Activated CD8-positive, alpha-beta memory T cell treated with anti-CD3 and anti-CD28 coated beads for 4 hours (primary cell): ENCODE measurements around the gene OSMR.

ENCODE experiments used
- DNase-seq, 2 donors: peaks; one replicate each; pipeline ENCODE4 v3.0.0-alpha.2; 2020; ENCODE audit warnings: low read depth in 2 of 2

The OSMR gene

DNA sequence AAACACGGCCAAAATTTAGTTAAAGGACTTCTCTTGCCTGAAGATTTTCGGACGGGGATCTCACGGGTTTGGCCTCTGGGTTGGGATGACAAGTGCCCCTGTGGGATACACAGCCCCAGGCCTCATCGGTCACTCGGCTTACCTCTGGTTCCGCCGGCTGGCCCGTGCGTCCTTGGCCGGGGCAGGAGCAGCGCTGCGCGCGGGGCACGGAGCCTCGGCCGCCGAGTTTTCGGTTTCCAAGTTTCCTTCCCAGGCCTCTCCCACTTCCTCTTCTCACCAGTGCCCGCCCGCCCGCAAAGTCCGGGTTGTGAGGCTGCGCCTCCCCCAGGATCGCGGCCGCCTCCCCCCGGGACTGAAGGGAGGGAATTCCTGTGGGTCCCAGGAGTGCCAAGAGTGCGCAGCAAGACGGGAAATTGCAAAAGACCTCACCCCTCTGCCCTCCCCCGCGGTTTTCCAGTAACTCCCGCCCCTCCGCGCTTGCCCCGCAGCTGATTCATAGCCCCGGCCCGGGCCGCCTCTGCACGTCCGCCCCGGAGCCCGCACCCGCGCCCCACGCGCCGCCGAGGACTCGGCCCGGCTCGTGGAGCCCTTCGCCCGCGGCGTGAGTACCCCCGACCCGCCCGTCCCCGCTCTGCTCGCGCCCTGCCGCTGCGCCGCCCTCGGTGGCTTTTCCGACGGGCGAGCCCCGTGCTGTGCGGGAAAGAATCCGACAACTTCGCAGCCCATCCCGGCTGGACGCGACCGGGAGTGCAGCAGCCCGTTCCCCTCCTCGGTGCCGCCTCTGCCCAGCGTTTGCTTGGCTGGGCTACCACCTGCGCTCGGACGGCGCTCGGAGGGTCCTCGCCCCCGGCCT is at the start of gene OSMR:
Gene OSMR, plus strand, starts transcription at position 487 of the 853 bp plus-strand sequence. CDS start 23,033 bp downstream, outside the sequence.
- DNase-seq = no peak

DNA sequence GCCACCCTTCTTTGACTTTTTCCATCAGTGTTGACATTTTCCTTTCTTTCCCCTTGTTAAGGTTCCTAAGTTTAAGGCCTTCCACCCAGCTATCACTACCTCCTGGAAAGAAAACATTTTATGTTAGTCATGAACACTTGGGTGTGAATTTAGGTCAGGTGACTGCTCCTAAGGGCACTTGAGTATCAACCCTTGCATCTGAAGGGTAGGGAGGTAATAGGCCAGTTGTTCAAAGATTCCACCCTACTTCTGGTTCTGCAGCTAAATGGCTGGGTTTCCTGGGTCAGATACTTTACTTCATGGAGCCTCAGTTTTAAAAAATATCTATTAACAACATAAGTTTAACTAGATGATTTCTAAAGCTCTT is 49.1 kb upstream of the OSMR start:
- no peak for DNase-seq

DNA sequence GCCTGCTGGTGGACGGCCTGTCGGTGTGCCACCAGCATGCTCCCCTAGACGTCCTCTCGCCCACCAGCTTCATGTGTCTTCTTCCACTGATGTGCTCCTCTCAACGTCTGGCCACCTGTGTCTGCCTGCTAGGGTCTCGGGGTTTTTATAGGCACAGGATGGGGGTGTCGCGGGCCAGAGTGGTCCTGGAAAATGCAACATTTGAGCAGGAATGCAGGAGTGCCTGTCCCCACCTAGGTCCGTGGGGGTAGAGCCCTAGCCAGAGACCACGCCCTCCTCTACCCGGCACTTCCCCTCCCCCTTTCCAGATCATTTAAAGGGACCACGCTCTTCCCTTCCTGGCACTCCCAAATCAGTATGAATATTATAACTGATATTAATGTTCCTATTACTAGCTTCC is 48.0 kb upstream of the OSMR start:
- no peak for DNase-seq

DNA sequence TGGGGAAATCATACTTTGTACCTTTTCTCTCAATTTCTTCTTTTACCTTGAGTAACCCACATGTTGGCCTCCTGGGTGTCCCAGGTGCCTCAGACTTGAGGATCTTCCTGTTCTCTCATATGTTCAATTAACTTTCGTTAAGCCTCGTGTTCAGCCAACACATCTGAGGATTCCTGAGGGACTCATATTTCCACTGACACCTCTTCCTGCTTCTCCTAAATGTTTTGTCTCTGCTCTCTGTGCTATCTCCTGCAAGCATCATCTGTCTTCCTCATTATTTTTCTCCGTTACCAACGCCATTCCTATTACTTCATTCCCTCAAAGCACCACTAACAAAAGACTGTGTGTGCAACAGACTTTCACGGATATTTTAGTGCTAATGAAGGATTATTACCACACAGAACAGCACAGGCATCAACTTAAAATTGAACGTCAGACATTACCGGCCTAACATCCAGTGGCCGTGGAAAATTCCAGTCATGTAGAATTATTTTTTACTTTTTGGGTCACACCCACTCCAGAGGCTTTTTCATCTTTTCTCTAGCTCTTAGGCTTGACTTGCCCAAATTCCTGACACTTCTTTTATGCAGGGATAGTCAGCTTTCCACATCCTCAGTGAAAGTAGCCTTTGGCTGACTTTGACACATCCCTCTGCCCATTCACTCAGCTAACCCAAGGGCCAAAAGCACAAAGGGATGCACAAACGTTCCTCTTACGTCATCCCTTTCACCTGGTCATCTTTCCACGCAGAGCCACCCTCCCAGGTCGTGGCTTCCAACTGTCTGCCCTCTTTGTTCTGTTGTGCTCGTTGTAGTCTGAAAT is 46.0 kb upstream of the OSMR start:
- DNase-seq = no peak

DNA sequence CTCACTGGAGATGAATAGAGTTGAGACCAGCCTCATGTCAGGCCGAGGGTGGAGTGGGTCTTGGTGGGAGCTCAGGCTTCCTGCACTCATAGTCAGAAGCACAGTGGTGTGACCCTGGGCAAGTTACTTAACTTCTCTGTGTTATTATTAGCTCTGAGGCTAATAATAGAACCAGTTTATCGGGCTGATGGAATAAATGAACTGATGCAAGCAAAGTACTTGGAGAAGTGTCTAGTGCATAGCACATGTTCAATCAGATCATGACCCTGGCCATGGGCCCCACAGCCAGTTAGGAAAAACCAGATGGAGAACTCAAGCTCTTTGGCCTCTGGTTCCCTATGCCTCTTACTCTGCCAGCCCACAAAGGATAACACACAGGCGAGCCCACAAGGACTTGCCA is 45.3 kb upstream of the OSMR start:
- DNase-seq = no peak

DNA sequence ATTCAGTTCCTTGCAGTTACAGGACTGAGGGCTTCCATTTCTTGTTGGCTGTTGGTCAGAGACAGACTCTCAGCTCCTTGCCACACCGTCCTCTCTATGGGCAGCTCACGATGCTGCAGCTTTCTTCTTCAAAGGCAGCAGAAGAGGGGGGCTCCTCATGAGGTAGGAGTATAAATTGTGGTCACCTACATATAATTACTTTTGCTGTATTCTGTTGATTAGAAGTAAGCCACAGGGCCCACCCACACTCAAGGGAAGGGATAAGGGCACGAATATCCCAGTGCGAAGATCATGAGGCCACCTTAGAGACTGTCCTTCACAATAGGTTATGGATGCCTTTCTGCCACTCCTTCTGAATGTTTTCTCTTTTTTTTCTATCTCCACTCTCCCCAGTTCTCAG is 43.7 kb upstream of the OSMR start:
- DNase-seq = no peak

DNA sequence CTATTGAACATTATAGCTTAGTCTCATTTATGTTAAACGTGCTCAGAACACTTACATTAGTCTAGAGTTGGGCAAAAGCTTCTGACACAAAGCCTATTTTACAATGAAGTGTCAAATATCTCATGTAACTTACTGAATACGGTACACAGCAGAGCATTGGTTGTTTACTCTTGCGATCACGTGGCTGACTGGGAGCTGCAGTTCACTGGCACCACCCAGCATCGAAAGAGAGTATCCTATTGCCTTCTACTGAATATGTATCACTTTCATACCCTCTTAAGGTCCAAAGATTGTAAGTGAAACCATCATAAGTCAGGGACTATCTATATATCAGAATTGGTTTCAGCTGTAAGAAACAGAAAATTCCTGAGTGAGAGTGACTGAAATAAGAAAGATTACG is 42.6 kb upstream of the OSMR start:
- DNase-seq = no peak

DNA sequence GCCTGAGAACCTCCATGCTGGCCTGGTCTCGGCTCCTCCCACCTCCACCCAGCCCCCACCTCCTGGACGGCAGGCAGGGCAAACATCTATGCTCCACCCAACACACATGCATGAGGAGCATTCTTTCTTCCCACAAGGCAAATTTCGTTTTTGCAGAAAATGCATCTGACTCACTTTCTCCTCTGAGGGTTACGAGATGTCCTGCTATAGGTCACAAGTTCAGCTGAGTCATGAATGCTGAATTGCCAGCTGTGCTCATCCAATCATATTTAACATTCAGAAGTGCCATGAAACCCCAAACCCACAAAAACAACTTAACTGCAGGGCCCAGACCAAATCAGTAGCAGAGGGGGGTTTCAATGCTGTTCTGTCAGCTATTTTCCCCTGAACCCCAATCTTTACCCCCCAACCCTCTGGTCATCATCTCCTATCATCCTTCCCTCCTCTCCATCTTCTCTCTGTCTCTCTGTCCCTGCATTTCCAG is 39.0 kb upstream of the OSMR start:
- no peak for DNase-seq

DNA sequence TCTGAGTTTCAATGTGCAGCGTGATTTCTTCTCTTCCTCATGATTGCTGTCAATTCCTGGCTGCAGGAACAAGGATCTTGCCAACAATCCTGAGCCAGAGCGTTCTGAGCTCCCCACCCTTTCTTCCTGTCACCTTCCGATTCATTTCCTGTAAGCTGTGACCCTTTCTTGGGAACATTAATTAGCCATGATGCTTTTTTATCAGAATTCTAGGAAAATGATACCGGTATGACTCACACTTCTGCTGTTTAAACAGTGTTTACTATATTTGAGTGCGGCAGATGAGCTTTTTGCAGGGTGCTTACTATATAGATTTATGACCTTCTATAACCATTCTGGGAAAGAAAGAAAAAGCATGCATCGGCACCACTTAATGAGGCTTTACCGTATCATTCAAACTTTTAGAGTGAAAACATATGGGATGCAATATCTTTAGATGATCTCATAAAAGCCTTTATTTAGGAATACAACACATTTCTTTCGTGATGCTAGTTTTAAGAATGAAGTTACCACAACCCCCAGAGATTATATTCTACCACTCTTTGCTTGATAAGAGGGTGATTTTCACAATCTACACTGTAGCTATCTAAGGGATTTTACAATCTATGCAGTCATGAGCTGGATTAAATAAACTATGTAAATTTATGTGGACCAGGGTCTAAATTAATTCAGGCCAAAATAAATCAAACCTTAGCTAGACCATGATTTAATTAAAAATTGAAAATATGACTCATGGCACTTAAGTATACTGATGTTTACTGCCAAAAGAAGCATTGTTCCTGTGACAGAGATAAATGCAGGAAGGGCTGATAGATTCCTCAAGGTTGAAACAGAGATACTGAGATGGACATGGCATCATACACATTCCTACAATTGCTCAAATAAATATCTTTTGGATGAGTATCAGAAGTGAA is 38.0 kb upstream of the OSMR start:
- DNase-seq = no peak

DNA sequence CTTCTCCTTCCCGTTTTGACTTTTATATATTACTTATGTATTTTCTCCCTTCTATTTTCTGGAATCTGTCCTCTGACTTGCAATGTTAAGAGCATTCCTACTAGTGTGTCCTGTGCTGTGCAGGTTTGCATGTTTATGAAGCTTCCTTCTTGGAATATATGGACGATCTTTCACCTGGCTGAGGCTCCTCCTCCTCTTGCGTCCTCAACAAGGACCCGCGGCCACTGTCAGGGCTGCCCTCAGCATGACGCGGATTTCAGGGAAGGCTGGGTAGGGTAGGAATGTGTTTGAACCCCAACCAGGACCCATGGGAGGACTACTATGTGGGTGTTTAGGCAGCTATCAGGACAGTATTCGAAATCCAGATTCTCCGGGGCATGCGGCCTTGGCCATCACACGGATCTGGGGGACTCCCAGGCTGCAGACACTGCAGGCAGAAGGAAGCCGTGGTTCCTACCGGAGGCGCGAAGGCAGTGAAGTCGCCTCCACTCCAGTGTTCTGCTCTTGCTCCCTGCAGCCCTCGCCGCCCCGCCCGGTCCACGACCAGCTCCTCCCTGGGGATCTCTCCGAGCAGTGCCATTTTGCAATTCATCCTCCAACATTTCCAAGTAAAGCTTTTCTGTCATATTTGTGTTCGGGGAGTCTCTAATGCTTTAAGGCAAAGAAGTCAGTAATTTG is 37.0 kb upstream of the OSMR start:
- no peak for DNase-seq

DNA sequence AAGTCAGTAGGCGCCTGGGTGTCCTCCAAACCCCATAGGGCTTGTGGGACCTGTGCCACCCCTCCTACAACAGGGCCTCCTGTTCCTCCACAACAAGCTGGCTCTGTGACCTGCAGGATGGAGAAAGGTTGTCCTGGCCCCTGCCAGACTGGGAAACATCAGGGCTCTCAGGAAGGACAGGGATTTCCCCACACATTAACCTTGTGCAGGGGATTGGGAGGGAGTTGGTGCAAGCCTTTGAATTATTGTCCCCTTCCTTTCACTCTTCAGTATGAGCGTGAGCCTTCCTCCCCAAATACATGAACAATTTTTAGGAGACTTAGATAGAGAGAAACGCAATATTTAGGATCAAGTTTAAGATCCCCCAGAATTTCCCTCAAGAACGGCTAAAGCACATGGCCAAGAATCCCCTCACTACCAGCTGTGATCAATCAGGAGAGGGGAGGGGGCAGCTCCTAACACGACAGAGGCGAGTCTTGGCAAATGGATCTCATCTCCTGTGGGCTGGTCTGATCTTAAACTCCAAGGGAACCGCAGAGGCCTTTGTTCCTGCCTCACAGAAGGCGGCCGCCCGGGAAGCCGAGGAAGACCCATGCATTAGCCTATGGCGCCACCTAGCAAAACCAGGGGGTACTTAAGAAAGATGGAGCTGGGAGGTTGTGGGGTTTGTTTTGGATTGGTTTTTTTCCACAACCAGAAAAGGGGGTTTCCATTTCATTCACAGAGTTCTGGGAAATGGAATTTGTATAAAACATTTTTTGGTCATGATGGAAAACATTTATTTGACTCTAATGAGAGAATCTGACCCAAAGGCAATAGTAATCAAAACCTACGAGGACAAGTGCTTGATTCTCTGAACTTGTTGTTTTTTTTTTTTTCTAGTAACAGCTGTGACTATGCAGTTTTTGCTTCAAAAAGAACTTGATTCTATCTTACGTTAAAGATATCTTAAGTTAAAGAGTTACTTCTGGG is 36.1 kb upstream of the OSMR start:
- DNase-seq = no peak

DNA sequence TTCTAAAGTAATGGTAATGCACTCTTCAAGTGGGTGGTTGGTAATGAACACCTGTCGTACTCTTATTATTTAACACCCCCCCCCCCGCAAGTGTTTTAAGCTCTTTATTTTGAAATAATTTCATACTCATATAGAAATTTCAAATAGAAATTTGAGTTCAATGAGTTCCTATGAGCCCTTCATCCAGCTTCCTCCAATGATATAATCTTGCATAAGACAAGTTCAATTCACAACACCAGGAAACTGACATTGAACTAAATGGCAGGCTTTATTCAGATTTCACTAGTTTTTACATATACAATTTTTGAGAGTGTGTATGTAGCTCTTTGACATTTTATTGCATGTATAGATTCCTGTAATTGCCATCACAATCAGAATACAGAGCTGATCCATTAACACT is 30.9 kb upstream of the OSMR start:
- DNase-seq = no peak

DNA sequence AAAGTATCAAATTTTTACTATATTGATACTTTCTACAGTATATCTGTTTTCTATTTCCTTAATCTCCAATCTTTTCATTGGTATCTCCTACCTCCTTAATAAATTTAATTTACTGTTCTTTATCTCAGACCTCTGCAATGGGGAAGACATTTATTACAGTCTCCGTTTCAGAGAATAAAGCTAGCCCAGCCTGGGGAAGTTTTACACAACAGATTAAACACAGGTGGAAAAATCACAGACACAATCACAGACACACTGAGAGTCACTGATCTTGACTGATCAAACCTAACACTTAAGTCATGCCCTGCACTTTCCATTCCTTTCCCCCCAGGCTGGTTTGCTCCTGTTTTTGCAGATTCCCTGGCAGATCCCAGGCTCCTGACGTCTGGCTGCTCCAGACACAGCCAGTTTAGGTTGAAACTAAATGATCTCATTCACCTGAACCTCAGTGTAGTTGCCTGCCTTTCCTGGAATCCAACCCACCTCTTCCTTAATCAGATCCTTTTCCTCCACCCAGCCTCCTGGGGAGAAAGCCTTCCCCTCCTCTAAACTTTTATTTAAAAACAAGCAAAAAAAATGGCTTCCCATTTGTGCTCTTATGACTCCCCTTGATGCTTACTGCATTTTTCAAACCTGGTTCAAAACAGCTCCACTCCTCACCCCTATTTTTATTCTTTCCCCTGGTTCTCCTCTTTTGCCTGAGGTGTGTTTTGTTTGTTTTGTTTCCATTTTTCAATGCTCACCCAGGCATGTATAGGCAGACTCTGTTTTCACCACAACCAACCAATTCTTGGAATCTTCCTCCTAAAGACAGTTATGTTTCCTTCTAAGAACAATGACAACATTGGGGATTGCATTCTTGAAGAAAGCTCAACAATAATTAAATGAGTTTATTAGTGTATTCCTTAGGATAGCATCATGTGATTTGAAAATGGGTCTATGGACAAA is 29.5 kb upstream of the OSMR start:
- DNase-seq = no peak

DNA sequence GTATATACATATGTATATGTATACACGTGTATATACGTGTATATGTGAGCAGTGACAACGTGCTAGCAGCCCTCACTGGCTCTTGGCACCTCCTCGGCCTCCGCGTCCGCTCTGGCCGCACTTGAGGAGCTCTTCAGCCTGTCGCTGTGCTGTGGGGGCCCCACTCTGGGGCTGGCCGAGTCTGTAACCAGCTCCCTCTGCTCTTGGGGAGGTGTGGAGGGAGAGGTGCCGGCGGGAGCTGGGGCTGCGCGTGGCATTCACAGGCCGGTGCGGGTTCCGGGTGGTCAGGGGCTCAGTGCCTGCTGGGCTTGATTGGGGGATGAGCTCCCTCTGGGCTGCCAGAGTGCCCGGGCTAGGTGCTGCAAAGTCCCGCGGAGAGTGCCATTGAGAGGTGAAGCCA is 24.1 kb upstream of the OSMR start:
- DNase-seq = no peak

DNA sequence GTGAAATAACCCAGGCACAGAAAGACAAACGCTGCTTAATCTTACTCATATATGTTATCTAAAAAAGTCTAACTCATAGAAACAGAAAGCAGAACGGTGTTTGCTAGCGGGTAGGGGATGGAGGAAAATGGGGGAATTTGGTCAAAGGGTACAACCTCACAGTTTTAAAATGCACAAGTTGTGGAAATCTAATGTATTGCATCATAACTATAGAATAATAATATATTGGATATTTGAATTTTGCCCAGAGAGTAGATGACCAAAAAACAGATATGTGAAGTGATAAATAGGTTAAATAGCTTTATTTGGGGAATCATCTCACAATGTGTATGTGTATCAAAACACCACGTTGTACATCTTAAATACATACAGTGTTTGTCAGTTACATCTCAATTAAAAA is 22.3 kb upstream of the OSMR start:
- DNase-seq = no peak

DNA sequence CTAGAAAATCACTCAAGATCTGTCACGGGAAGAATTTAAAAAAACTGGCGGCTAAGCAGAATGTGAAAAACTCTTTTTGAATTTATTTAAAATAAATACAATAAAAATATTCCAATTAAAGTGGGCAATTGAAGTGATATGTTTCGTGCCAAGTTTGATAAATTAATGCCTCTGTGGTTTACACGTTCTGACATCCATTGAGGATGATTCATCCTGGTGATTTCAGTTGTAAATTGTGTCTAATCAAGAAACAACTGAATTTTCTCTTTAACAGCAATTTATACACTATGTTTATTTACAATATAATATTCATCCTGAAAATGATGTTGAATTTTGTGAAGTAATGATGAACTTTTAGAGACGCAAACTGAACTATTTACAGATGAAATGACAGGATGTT is 21.0 kb upstream of the OSMR start:
- no peak for DNase-seq

DNA sequence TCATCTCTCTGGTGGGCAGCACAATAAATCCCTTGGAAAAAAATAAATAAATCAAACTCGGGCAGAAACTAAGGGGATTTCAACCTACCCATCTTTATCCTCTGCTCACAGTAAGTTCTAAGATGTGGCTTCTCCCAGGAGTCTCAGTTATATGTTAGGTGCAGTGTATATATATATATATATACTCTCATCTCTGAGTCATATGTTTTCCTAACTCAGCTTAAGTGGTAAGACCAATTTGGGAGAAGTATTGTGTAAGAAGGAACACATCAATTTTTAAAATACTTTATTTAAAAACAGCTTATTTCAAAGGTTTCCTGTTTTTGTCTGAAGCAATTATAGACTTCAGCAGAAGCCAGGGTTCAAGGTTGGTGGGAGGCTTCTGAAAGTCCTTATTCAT is 20.3 kb upstream of the OSMR start:
- DNase-seq = no peak

DNA sequence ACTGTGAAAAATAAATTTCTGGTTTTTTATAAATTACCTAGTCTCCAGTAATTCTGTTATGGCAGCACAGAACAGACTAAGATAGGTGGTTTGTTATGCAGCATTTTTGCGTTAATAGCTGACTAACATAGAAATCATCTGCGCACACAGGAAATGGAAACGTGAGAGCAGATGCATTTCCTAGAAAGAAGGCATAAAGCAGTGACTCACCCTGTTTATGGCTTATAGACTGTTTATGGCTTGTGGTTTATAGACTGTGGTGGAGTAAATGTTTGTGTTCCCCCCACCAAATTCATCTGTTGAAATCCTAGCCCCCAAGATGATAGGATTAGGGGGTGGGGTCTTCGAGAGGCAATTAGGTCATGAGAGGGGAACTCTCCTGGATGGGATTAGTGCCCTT is 18.3 kb upstream of the OSMR start:
- DNase-seq = no peak

DNA sequence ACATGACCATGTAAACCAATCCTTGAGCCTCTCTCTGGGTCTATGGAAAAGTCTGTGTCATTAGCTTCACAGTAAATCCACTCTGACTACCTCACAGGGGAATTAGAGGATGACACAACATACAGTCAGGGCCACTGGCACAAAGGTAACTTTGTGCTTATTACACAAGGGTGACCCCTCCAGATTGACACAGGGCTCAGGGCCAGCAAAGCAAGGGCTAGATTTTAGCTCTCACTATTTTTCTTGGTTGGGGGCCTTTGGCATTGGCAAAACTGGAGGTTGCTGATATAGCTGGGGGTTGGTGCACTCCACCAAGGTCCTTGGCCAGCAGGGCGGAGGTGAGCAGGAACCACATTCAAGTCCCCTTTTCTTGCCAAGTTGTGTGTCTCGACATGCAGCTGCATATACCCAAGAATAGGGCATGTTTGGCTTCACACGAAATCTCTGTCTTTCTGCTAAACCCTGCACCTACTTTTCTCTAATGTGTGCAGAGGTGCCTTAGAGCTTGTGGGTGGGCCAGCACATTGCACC is 15.2 kb upstream of the OSMR start:
- DNase-seq = no peak
